Effector memory CD8-positive, alpha-beta T cell (primary cell): ENCODE data around the gene FADD.
A peak's percentile ranks its signal among the peaks of the same experiment; 100 is the strongest.

ENCODE experiments used
- ATAC-seq: fragments of 150-1000 bp; cut with Tn5 transposase; replicated peaks from 2 replicates; pipeline ENCODE4 v1.10.0; 2021; ENCODE audit warnings: mild to moderate bottlenecking, moderate library complexity
- DNase-seq, 3 experiments: peaks; one replicate each; pipeline ENCODE4 v3.0.0; 2021
- H3K27ac Mint-ChIP-seq, 2 donors: one replicate each; pipeline ENCODE4 v1.8.0; 2022; ENCODE audit warnings: mild to moderate bottlenecking in 2 of 2, mixed read lengths in 2 of 2, moderate library complexity in 2 of 2
- H3K27me3 Mint-ChIP-seq, 2 donors: one replicate each; pipeline ENCODE4 v1.8.0; 2022; ENCODE audit warnings: mixed read lengths in 2 of 2
- H3K36me3 Mint-ChIP-seq: one replicate; pipeline ENCODE4 v1.8.0; 2022; ENCODE audit warnings: mild to moderate bottlenecking, moderate library complexity, mixed read lengths; ENCODE audit not compliant: insufficient read depth
- H3K4me1 Mint-ChIP-seq, 2 donors: one replicate each; pipeline ENCODE4 v1.8.0; 2022; ENCODE audit warnings: low read depth in 2 of 2, mixed read lengths in 2 of 2
- H3K4me3 Mint-ChIP-seq, 2 donors: one replicate each; pipeline ENCODE4 v1.8.0; 2022; ENCODE audit warnings: mild to moderate bottlenecking in 2 of 2, mixed read lengths in 2 of 2, moderate library complexity in 2 of 2
- H3K9me3 Mint-ChIP-seq, 2 donors: one replicate each; pipeline ENCODE4 v1.8.0; 2022; ENCODE audit warnings: mixed read lengths in 2 of 2
- total RNA-seq, 9 experiments: gene quantifications; one replicate each; lab custom pipeline; 2026; lab: John Stamatoyannopoulos, UW

Gene FADD
- total RNA-seq = 8.7 to 40.8 (median 36.1) reads per million in 9 experiments

GRCh38 chr11:70202920-70203750 lies at the start of gene FADD:
Gene FADD, plus strand, starts transcription at chr11:70203296. Its CDS starts 164 bp downstream, at chr11:70203460.
- DNase-seq (peak; percentile 86 to 88 (median 88)), ATAC-seq (peak; percentile 68)
- Mint-ChIP-seq H3K4me1 (peaks cover 28 to 37% of the 10 kb centered on the region in 2 donors), H3K4me3 (peak within 1 kb of the TSS; percentile 90 to 93), H3K27ac (peak within 1 kb of the TSS; percentile 98 to 99), H3K9me3 (no peaks in the 10 kb centered on the region), H3K36me3 (peaks cover 57% of the 10 kb centered on the region), H3K27me3 (no peaks in the 10 kb centered on the region)

- H3K4me3 Mint-ChIP-seq = no peak overlapping the region
- no peaks in the 10 kb centered on the region for H3K4me1 Mint-ChIP-seq
- H3K36me3 Mint-ChIP-seq = no peaks in the 10 kb centered on the region
- H3K9me3 Mint-ChIP-seq = no peaks in the 10 kb centered on the region
- no peak for ATAC-seq
- DNase-seq = no peak
- H3K27ac Mint-ChIP-seq = no peak overlapping the region
- peaks cover 0 to 45% of the 10 kb centered on the region in 2 donors for H3K27me3 Mint-ChIP-seq
Measured at GRCh38 chr11:70155386-70155785, 47.7 kb upstream of the FADD start.

- Mint-ChIP-seq H3K27me3 (peaks cover 0 to 45% of the 10 kb centered on the region in 2 donors), H3K36me3 (no peaks in the 10 kb centered on the region), H3K9me3 (no peaks in the 10 kb centered on the region), H3K4me1 (no peaks in the 10 kb centered on the region), H3K27ac (no peak overlapping the region), H3K4me3 (no peak overlapping the region)
- DNase-seq (no peak), ATAC-seq (no peak)
Measured at GRCh38 chr11:70156291-70157037, 46.6 kb upstream of the FADD start.

- Mint-ChIP-seq H3K4me3 (no peak overlapping the region), H3K4me1 (no peaks in the 10 kb centered on the region), H3K27ac (no peak overlapping the region), H3K27me3 (peaks cover 7 to 51% of the 10 kb centered on the region in 2 donors), H3K36me3 (no peaks in the 10 kb centered on the region), H3K9me3 (no peaks in the 10 kb centered on the region)
- DNase-seq (no peak), ATAC-seq (no peak)
Measured at GRCh38 chr11:70158201-70158600, 44.9 kb upstream of the FADD start.

- H3K27me3 Mint-ChIP-seq = peaks cover 10 to 55% of the 10 kb centered on the region in 2 donors
- ATAC-seq (no peak), DNase-seq (no peak)
- H3K4me1 Mint-ChIP-seq = no peaks in the 10 kb centered on the region
- H3K9me3 Mint-ChIP-seq = no peaks in the 10 kb centered on the region
- H3K4me3 Mint-ChIP-seq = no peak overlapping the region
- no peaks in the 10 kb centered on the region for H3K36me3 Mint-ChIP-seq
- no peak overlapping the region for H3K27ac Mint-ChIP-seq
Measured at GRCh38 chr11:70158757-70159389, 44.2 kb upstream of the FADD start.

- no peaks in the 10 kb centered on the region for H3K9me3 Mint-ChIP-seq
- H3K36me3 Mint-ChIP-seq = no peaks in the 10 kb centered on the region
- H3K27ac Mint-ChIP-seq = no peak overlapping the region
- H3K4me1 Mint-ChIP-seq = no peaks in the 10 kb centered on the region
- DNase-seq (no peak), ATAC-seq (no peak)
- H3K4me3 Mint-ChIP-seq = no peak overlapping the region
- peaks cover 10 to 60% of the 10 kb centered on the region in 2 donors for H3K27me3 Mint-ChIP-seq
Measured at GRCh38 chr11:70159627-70160570, 43.2 kb upstream of the FADD start.

GRCh38 chr11:70161043-70161625 lies 42.0 kb upstream of the FADD start:
- Mint-ChIP-seq H3K4me3 (no peak overlapping the region), H3K4me1 (no peaks in the 10 kb centered on the region), H3K9me3 (no peaks in the 10 kb centered on the region), H3K27me3 (peaks cover 10 to 54% of the 10 kb centered on the region in 2 donors), H3K27ac (no peak overlapping the region), H3K36me3 (no peaks in the 10 kb centered on the region)
- ATAC-seq (no peak), DNase-seq (no peak)

- Mint-ChIP-seq H3K9me3 (no peaks in the 10 kb centered on the region), H3K4me1 (no peaks in the 10 kb centered on the region), H3K27ac (no peak overlapping the region), H3K36me3 (no peaks in the 10 kb centered on the region), H3K4me3 (no peak overlapping the region), H3K27me3 (peaks cover 35 to 67% of the 10 kb centered on the region in 2 donors)
- no peak for ATAC-seq
- no peak for DNase-seq
Measured at GRCh38 chr11:70164705-70165104, 38.4 kb upstream of the FADD start.

GRCh38 chr11:70167120-70167519 lies 36.0 kb upstream of the FADD start:
- no peak overlapping the region for H3K4me3 Mint-ChIP-seq
- peaks cover 44 to 74% of the 10 kb centered on the region in 2 donors for H3K27me3 Mint-ChIP-seq
- no peaks in the 10 kb centered on the region for H3K9me3 Mint-ChIP-seq
- no peak for DNase-seq
- ATAC-seq = no peak
- no peaks in the 10 kb centered on the region for H3K4me1 Mint-ChIP-seq
- H3K36me3 Mint-ChIP-seq = no peaks in the 10 kb centered on the region
- H3K27ac Mint-ChIP-seq = no peak overlapping the region

- Mint-ChIP-seq H3K4me3 (no peak overlapping the region), H3K36me3 (no peaks in the 10 kb centered on the region), H3K27me3 (peaks cover 40 to 75% of the 10 kb centered on the region in 2 donors), H3K4me1 (no peaks in the 10 kb centered on the region), H3K9me3 (no peaks in the 10 kb centered on the region), H3K27ac (no peak overlapping the region)
- DNase-seq = no peak
- ATAC-seq = no peak
Measured at GRCh38 chr11:70167723-70168404, 35.2 kb upstream of the FADD start.

GRCh38 chr11:70168405-70168754 lies 34.7 kb upstream of the FADD start:
- no peak overlapping the region for H3K4me3 Mint-ChIP-seq

GRCh38 chr11:70169127-70169526 lies 34.0 kb upstream of the FADD start:
- Mint-ChIP-seq H3K27ac (no peak overlapping the region), H3K27me3 (peaks cover 33 to 71% of the 10 kb centered on the region in 2 donors), H3K4me1 (no peaks in the 10 kb centered on the region), H3K9me3 (no peaks in the 10 kb centered on the region), H3K4me3 (no peak overlapping the region), H3K36me3 (no peaks in the 10 kb centered on the region)
- ATAC-seq (no peak), DNase-seq (no peak)

More at GRCh38 chr11:70168405-70168754, 34.7 kb upstream of the FADD start:
- Mint-ChIP-seq H3K4me1 (no peaks in the 10 kb centered on the region), H3K27me3 (peaks cover 35 to 74% of the 10 kb centered on the region in 2 donors), H3K36me3 (no peaks in the 10 kb centered on the region), H3K9me3 (no peaks in the 10 kb centered on the region), H3K27ac (no peak overlapping the region)
- DNase-seq (no peak), ATAC-seq (no peak)
